Ishikawa (cell line): Measurements from ENCODE around the gene RBBP4.

Experiments used
- CEBPB ChIP-seq: IDR thresholded peaks from 2 replicates; pipeline ENCODE4 v1.6.1; 2012
- CREB1 ChIP-seq: IDR thresholded peaks from 2 replicates; pipeline ENCODE4 v1.6.1; 2012; ENCODE audit warnings: low read depth
- EGR1 ChIP-seq: IDR thresholded peaks from 2 replicates; pipeline ENCODE4 v1.6.1; 2012
- EP300 ChIP-seq: IDR thresholded peaks from 2 replicates; pipeline ENCODE4 v1.6.1; 2012; ENCODE audit warnings: borderline replicate concordance
- FOXM1 ChIP-seq: IDR thresholded peaks from 2 replicates; pipeline ENCODE4 v1.6.1; 2012; ENCODE audit warnings: low read depth, borderline replicate concordance
- NFIC ChIP-seq: IDR thresholded peaks from 2 replicates; pipeline ENCODE4 v1.6.1; 2012
- RAD21 ChIP-seq: IDR thresholded peaks from 2 replicates; pipeline ENCODE4 v1.6.1; 2012; ENCODE audit warnings: low read depth
- TAF1 ChIP-seq: IDR thresholded peaks from 2 replicates; pipeline ENCODE4 v1.6.1; 2012; ENCODE audit warnings: low read depth, mild to moderate bottlenecking
- TCF12 ChIP-seq: IDR thresholded peaks from 2 replicates; pipeline ENCODE4 v1.6.1; 2012; ENCODE audit warnings: low read depth
- TEAD4 ChIP-seq: IDR thresholded peaks from 2 replicates; pipeline ENCODE4 v1.6.1; 2012
- YY1 ChIP-seq: IDR thresholded peaks from 2 replicates; pipeline ENCODE4 v1.6.1; 2012; ENCODE audit warnings: low read depth
- ZBTB7A ChIP-seq: IDR thresholded peaks from 2 replicates; pipeline ENCODE4 v1.6.1; 2012; ENCODE audit warnings: low read depth
- TF ChIP-seq, protein P1 (sequence below): IDR thresholded peaks from 2 replicates; pipeline ENCODE4 v1.6.1; 2012; ENCODE audit warnings: low read depth, mild to moderate bottlenecking
- TF ChIP-seq, protein P2 (sequence below): IDR thresholded peaks from 2 replicates; pipeline ENCODE4 v1.6.1; 2012
- TF ChIP-seq, protein P3 (sequence below): IDR thresholded peaks from 2 replicates; pipeline ENCODE4 v1.6.1; 2012

Gene RBBP4

DNA sequence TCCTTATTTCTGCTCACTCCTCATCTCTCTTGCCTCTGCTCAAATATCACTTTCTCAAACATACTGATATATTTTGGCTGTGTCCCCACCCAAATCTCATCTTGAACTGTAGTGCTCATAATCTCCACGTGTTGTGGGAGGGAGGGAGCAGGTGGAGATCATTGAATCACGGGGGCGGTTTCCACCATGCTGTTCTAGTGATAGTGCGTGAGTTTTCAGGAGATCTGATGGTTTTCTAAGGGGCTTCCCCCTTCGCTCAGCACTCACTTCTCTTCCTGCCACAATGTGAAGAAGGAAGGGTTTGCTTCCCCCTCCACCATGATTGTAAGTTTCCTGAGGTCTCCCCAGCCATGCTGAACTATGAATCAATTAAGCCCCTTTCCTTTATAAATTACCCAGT, 27.2 kb upstream of the RBBP4 start:
- TF ChIP-seq, protein P1, sequence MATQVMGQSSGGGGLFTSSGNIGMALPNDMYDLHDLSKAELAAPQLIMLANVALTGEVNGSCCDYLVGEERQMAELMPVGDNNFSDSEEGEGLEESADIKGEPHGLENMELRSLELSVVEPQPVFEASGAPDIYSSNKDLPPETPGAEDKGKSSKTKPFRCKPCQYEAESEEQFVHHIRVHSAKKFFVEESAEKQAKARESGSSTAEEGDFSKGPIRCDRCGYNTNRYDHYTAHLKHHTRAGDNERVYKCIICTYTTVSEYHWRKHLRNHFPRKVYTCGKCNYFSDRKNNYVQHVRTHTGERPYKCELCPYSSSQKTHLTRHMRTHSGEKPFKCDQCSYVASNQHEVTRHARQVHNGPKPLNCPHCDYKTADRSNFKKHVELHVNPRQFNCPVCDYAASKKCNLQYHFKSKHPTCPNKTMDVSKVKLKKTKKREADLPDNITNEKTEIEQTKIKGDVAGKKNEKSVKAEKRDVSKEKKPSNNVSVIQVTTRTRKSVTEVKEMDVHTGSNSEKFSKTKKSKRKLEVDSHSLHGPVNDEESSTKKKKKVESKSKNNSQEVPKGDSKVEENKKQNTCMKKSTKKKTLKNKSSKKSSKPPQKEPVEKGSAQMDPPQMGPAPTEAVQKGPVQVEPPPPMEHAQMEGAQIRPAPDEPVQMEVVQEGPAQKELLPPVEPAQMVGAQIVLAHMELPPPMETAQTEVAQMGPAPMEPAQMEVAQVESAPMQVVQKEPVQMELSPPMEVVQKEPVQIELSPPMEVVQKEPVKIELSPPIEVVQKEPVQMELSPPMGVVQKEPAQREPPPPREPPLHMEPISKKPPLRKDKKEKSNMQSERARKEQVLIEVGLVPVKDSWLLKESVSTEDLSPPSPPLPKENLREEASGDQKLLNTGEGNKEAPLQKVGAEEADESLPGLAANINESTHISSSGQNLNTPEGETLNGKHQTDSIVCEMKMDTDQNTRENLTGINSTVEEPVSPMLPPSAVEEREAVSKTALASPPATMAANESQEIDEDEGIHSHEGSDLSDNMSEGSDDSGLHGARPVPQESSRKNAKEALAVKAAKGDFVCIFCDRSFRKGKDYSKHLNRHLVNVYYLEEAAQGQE: no peak
- TF ChIP-seq, protein P2, sequence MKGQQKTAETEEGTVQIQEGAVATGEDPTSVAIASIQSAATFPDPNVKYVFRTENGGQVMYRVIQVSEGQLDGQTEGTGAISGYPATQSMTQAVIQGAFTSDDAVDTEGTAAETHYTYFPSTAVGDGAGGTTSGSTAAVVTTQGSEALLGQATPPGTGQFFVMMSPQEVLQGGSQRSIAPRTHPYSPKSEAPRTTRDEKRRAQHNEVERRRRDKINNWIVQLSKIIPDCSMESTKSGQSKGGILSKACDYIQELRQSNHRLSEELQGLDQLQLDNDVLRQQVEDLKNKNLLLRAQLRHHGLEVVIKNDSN: no peak
- TF ChIP-seq EGR1: no peak
- TF ChIP-seq, protein P3, sequence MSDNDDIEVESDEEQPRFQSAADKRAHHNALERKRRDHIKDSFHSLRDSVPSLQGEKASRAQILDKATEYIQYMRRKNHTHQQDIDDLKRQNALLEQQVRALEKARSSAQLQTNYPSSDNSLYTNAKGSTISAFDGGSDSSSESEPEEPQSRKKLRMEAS: no peak
- no peak for TF ChIP-seq TEAD4
- TF ChIP-seq NFIC: no peak
- TF ChIP-seq CREB1: no peak
- no peak for TF ChIP-seq TCF12
- TF ChIP-seq YY1: no peak
- no peak for TF ChIP-seq RAD21
- TF ChIP-seq ZBTB7A: no peak
- TF ChIP-seq CEBPB: no peak
- TF ChIP-seq EP300: no peak
- no peak for TF ChIP-seq FOXM1
- no peak for TF ChIP-seq TAF1

DNA sequence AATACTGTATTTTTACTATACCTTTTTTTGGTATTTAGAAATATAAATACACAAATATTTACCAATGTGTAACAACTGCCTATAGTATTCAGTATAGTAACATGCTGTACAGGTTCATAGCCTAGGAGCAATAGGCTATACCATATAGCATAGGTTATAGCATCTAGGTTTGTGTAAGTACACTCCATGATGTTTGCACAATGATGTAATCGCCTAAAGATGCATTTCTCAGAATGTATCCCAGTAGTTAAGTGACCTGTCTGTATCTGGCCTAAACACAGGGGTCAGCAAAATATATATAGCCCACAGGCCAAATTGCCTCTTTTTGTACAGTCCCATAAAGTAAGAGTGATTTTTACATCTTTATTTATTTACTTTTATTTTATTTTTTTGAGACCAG, 24.8 kb upstream of the RBBP4 start:
- TF ChIP-seq YY1: no peak
- no peak for TF ChIP-seq RAD21
- no peak for TF ChIP-seq FOXM1
- TF ChIP-seq TAF1: no peak
- TF ChIP-seq EGR1: no peak
- TF ChIP-seq TCF12: no peak
- TF ChIP-seq, protein P1: no peak
- TF ChIP-seq NFIC: no peak
- no peak for TF ChIP-seq CEBPB
- TF ChIP-seq EP300: no peak
- TF ChIP-seq, protein P3: no peak
- TF ChIP-seq TEAD4: no peak
- TF ChIP-seq, protein P2: no peak
- TF ChIP-seq ZBTB7A: no peak
- TF ChIP-seq CREB1: no peak

DNA sequence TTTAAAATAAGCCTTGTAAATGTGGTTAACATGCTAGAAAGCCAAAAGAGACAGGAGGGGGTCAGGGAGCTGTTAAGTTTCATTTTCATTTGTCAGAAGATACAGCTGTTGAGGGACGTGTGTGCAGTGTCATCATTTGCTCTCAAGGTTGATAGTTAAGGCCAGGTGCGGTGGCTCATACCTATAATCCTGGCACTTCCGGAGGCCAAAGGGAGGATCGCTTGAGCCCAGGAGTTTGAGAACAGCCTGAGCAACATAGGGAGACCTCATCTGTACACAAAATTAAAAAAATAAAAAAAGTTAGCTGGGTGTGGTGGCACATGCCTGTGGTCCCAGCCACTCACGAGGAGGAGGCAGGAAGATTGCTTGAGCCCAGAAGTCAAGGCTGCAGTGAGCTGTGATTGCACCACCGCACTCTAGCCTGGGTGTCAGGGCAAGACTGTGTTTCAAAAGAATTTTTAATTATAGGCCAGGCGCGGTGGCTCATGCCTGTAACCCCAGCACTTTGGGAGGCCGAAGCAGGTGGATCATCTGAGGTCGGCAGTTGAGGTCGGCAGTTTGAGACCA, 23.3 kb upstream of the RBBP4 start:
- no peak for TF ChIP-seq NFIC
- no peak for TF ChIP-seq FOXM1
- TF ChIP-seq YY1: no peak
- TF ChIP-seq EP300: no peak

DNA sequence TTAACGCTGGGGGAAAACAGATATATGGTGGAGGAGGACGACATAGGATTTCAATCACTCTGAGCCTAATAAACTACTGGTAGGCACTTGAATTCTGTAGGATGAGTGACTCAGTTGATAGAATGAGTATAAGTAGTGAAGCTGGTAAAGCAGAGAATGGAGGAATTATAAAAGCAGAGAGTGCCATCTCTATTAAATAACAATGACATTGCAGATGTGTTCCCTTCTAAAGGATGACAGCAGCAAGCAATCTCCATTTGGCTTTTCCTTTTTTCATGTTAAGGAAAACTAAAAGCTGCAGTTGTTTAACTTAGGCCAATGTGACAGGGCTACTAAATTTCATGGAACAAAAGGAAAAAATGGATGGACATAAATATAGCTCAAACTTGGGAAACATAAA, 18.2 kb upstream of the RBBP4 start:
- TF ChIP-seq ZBTB7A (no peak), TCF12 (no peak), NFIC (no peak), RAD21 (no peak), EP300 (no peak), CEBPB (no peak), TAF1 (no peak), YY1 (no peak), TEAD4 (no peak)
- TF ChIP-seq, protein P1: no peak
- TF ChIP-seq, protein P2: no peak
- TF ChIP-seq, protein P3: no peak
